ENCODE measurements around the gene EFHB.
A peak's percentile ranks its signal among the peaks of the same experiment; 100 is the strongest.
"Not testable (repeated sequence)": the region's sequence is repeated elsewhere in the genome, so short reads cannot be mapped to it uniquely, and the experiment has no call there.

The EFHB gene

DNA sequence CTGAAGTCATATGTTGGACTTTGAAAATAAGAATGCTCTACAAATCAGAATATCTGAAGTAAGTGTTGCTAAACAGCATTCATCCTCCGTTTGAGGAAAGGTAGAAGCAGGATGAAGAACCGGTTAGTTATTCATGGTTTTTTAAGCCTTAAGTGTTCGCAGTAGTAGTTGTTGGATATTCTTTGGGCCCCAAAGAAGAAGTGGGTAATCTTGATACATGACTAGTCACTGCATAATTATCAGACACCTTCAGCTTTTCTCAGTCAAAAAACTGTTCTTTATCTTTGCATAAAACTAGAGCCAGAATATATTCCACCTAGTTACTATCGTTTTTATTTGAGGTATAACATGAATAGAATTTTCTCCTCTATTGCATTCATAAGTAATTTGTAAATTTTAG, 26.7 kb upstream of the EFHB start:
- TF ChIP-seq, protein P1, sequence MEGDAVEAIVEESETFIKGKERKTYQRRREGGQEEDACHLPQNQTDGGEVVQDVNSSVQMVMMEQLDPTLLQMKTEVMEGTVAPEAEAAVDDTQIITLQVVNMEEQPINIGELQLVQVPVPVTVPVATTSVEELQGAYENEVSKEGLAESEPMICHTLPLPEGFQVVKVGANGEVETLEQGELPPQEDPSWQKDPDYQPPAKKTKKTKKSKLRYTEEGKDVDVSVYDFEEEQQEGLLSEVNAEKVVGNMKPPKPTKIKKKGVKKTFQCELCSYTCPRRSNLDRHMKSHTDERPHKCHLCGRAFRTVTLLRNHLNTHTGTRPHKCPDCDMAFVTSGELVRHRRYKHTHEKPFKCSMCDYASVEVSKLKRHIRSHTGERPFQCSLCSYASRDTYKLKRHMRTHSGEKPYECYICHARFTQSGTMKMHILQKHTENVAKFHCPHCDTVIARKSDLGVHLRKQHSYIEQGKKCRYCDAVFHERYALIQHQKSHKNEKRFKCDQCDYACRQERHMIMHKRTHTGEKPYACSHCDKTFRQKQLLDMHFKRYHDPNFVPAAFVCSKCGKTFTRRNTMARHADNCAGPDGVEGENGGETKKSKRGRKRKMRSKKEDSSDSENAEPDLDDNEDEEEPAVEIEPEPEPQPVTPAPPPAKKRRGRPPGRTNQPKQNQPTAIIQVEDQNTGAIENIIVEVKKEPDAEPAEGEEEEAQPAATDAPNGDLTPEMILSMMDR (IDR thresholded peaks at IDR 0.05; ENCODE audit: borderline replicate concordance, control extremely low read depth, extremely low read depth, insufficient read depth, missing control alignments) = no peak
- no peak for DNase-seq (ENCODE audit: low spot score)
- in situ Hi-C loops (cut with MboI; ENCODE audit: low sequenced_read_pairs, unreplicated experiment) = no loop called here

DNA sequence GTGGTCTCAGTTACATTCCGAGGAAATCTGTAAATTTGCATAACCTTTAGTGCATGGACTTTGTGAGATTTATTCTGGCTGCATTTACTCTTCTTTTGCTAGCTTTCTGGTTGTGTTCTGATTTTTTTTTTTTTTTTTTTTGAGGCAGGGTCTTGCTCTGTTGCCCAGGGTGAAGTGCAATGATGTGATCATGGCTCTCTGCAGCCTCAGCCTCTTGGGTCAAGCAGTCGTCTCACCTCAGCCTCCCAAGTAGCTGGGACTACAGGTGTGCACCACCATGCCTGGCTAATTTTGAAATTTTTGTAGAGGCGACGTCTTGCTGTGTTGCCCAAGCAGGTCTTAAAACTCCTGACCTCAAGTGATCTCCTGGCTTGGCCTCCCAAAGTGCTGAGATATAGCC, 25.5 kb upstream of the EFHB start:
- DNase-seq (ENCODE audit: low spot score) = no peak
- TF ChIP-seq, protein P1 (IDR thresholded peaks at IDR 0.05; ENCODE audit: borderline replicate concordance, control extremely low read depth, extremely low read depth, insufficient read depth, missing control alignments) = no peak
- in situ Hi-C loops (cut with MboI; ENCODE audit: low sequenced_read_pairs, unreplicated experiment) = no loop called here

DNA sequence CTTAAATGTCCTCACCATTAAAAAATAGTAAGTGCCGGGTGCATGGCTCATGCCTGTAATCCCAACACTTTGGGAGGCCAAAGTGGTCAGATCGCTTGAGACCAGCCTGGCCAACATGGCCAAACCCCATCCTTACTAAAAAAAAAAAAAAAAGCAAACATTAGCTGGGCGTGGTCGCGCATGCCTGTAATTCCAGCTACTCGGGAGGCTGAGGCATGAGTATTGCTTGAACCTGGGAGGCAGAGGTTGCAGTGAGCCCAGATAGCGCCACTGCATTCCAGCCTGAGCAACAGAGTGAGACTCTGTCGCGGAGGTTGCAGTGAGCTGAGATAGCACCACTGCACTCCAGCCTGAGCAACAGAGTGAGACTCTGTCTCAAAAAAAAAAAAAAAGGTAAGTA, 23.3 kb upstream of the EFHB start:
- DNase-seq (ENCODE audit: low spot score); in situ Hi-C loops (cut with MboI; ENCODE audit: low sequenced_read_pairs, unreplicated experiment): not testable (repeated sequence)

DNA sequence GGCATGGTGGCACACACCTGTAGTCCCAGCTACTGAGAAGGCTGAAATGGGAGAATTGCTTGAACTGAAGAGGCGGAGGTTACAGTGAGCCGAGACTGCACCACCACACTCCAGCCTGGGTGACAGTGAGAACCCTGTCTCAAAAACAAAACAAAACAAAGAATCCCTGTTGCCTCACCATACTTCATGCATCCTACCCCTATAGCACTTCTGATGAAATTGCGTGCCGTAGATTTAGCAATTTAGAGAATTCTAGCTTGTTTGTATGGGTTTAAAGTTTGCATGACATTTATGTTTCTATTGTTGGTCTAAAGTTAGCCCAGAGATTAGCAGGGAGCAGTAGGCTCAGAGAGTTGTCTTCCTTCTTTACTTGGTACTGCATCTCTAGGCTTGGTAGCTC, 20.7 kb upstream of the EFHB start:
- in situ Hi-C loops (cut with MboI; ENCODE audit: low sequenced_read_pairs, unreplicated experiment) = no loop called here
- TF ChIP-seq, protein P1 (IDR thresholded peaks at IDR 0.05; ENCODE audit: borderline replicate concordance, control extremely low read depth, extremely low read depth, insufficient read depth, missing control alignments) = no peak
- no peak for DNase-seq (ENCODE audit: low spot score)

DNA sequence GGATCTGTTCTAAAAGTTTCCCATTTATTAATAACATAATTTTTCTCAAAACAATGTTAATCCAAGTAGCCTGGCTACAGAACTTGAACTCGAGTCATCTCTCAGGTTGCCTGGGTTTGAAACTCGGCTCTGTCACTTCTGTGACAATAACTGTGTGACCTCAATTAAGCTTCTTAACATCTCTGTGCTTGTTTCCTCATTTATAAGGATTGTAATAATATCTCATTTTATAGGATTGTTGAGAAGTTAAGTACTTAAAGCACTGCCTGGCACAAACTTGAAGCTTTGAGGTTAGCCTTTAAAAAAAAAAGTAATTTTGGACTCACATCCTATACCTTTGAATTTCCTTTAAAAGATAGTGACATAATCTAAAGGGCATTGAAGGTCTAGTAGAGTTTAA, 16.3 kb upstream of the EFHB start:
- TF ChIP-seq, protein P1 (IDR thresholded peaks at IDR 0.05; ENCODE audit: borderline replicate concordance, control extremely low read depth, extremely low read depth, insufficient read depth, missing control alignments) = no peak
- no peak for DNase-seq (ENCODE audit: low spot score)
- in situ Hi-C loops (cut with MboI; ENCODE audit: low sequenced_read_pairs, unreplicated experiment) = no loop called here

DNA sequence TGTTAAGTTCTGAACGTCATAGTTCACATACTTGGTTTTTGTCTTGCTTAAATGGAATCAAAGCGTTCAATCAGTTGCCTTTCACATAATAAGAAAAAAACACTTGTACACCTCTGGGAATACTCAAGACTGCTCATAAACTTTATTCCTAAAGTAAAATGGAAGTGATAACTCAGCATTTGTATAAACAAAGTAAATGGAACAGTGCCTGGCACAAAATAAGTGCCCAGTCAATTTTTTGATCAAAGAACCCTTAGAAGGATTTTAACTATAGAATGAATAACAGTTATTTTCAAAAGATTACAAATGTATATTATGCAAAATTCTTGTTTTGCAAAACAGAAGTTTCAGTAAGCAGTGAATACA, 14.2 kb upstream of the EFHB start:
- in situ Hi-C loops (cut with MboI; ENCODE audit: low sequenced_read_pairs, unreplicated experiment) = no loop called here
- TF ChIP-seq, protein P1 (IDR thresholded peaks at IDR 0.05; ENCODE audit: borderline replicate concordance, control extremely low read depth, extremely low read depth, insufficient read depth, missing control alignments) = no peak
- DNase-seq (ENCODE audit: low spot score) = no peak

DNA sequence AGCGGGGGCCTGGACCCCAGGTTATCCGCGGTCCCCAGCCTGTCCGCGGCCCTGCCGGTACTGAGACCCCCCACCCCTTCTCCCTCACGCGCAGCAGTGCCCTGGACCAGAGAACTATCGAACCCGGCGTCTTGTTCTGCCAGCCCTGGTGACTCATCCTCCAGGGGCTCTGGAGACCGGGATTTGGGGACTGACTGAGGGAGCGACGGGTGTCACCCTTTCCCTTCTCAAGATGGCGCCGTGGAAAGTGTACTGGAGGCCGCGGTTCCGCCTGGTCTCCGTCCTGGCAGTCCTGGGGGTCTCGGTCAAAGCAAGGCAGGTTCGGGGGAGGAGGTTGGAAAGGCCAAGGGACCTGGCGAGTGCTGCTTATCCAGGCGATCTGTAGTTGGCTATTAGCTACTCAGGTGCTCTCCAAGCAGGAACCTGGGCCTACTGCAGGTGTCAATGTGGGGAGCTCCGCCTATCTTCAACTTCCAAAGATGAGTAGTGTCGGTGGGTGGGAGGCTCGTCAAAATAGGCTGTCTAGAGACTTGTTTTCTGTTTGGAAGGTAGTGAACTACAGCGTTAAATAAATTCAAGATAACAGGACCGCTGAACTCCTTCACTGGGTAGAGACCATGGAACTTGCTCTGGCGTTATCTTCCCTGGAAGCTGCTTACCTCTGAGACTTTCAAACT, 13.7 kb upstream of the EFHB start:
- TF ChIP-seq, protein P1 (IDR thresholded peaks at IDR 0.05; ENCODE audit: borderline replicate concordance, control extremely low read depth, extremely low read depth, insufficient read depth, missing control alignments) = no peak
- in situ Hi-C loops (cut with MboI; ENCODE audit: low sequenced_read_pairs, unreplicated experiment) = no loop called here
- DNase-seq (ENCODE audit: low spot score) = peak; percentile 46

Measured in GM13976 (cell line).